Heart right ventricle (tissue), 16 donors: ENCODE data around the gene IFI27. TPM values are rescaled to one million over a fixed set of nuclear protein-coding genes. Genes with fewer than 3 reads are reported as not detected.

Experiments used
- ATAC-seq, 8 donors: fragments of 200-7000 bp; cut with Tn5 transposase; one replicate each; pipeline ENCODE4 v1.9.1; 2020; ENCODE audit warnings: mild to moderate bottlenecking in 8 of 8, moderate library complexity in 8 of 8, moderate number of reproducible peaks in 1 of 8
- DNase-seq, 2 donors: peaks; one replicate each; pipeline ENCODE4 v3.0.0-alpha.2; 2020
- H3K27ac ChIP-seq, 10 donors: fragments of 200-600 bp; sonication (generic) in 2 of 10; one replicate each; pipeline versions ENCODE4 v1.5.0 to v1.8.0; 2020 to 2022; ENCODE audit warnings: mild to moderate bottlenecking in 3 of 10
- H3K27me3 ChIP-seq, 7 donors: fragments of 200-600 bp; one replicate each; pipeline ENCODE4 v1.8.0; 2021 to 2022; ENCODE audit warnings: mild to moderate bottlenecking in 2 of 7
- H3K36me3 ChIP-seq, 9 donors: fragments of 200-600 bp; sonication (generic) in 1 of 9; one replicate each; pipeline versions ENCODE4 v1.5.0 to v1.8.0; 2020 to 2022; ENCODE audit warnings: mild to moderate bottlenecking in 2 of 9
- H3K4me1 ChIP-seq, 9 donors: fragments of 200-600 bp; sonication (generic) in 1 of 9; one replicate each; pipeline versions ENCODE4 v1.5.0 to v1.8.0; 2020 to 2022; ENCODE audit warnings: mild to moderate bottlenecking in 4 of 9
- H3K4me3 ChIP-seq, 10 donors: fragments of 200-600 bp; sonication (generic) in 2 of 10; one replicate each; pipeline versions ENCODE4 v1.5.0 to v1.8.0; 2020 to 2022; ENCODE audit warnings: mild to moderate bottlenecking in 7 of 10, moderate library complexity in 2 of 10
- H3K9me3 ChIP-seq, 11 donors: fragments of 200-600 bp in 10 of 11; sonication (generic) in 2 of 11; one replicate each; pipeline versions ENCODE4 v1.5.0 to v1.8.0; 2013 to 2022; ENCODE audit warnings: mild to moderate bottlenecking in 2 of 11, control low read depth in 1 of 11, moderate library complexity in 1 of 11
- CTCF ChIP-seq, 9 donors: fragments of 200-600 bp; sonication (generic) in 2 of 9; IDR thresholded peaks; one replicate each; pipeline versions ENCODE4 v1.5.0 to v1.8.0; 2021 to 2022; ENCODE audit warnings: antibody characterized with exemption in 9 of 9, mild to moderate bottlenecking in 5 of 9, moderate library complexity in 1 of 9
- WGBS, 2 donors: extraction: QIAGEN DNeasy Blood & Tissue Kit; methylation state at CpG; one replicate each; pipeline ENCODE4 v1.1.7; 2013; ENCODE audit warnings: inconsistent platforms in 1 of 2; 5-methylcytosine and 5-hydroxymethylcytosine counted together
- intact Hi-C, 10 donors: fragments of 100-400 bp; cut with DNase I; formaldehyde crosslinking; loops; one replicate each; pipeline versions ENCODE4 v1.11.1 to v1.14.2; 2022
- polyA plus RNA-seq, 2 donors: library from polyadenylated mRNA; stranded (reverse); fragments of 200-250 nt; gene quantifications; one replicate each; pipeline ENCODE4 v1.2.3, GENCODE V29; 2013
- total RNA-seq, 10 donors: library from RNA; stranded (reverse); fragmentation: NEBNext Ultra II Directional in 3 of 10; extraction: Animal tissue kit (Norgen Biotek cat#: 25700) in 3 of 10; gene quantifications; one replicate each; pipeline versions ENCODE4 v1.2.1 to v1.2.4, GENCODE V29; 2021 to 2023
- donor health status: Arrhythmogenic right ventricular cardiomyopathy.
- donor health status: ischemic (EF 13 %, LVEDD 7.1; RV severe dilation, severe dysfunction).
- donor health status: healthy with polysubstance abuse.
- donor health status: DM: no; HTN: yes; CAD: no.
- donor health status: DM: no; HTN: no; CAD: no.
- donor health status: ischemic (EF 25% LVEDD 6.9; RV normal size, moderate dysfunction).
- donor health status: ischemic (EF 25% LVEDD 5.7; RV mildly dilated, moderate dysfunction).
- donor health status: healthy.
- donor health status: DM: yes; HTN: yes; CAD: no.
- donor health status: Ischemic cardiomyopathy.
- donor health status: ischemic (EF 35%, LVEDD 5.7; RV mildly dilated, moderate dysfunction).
- donor health status: nonischemic (EF 11% LVEDD 7.7; RV severe dilation, severe dysfunction).
- donor health status: DM: yes; HTN: yes; CAD: no.
- donor health status: PGD.
- donor health status: ischemic (EF 29% LVEDD 5.4; RV normal size, mild dysfunction).
- donor health status: nonischemic (EF 23%, LVEDD 6.1; RV moderate dilation, normal function).

The IFI27 gene
- total and polyA plus RNA-seq, 12 donors, result 76.5 to 721 (median 174) TPM

GRCh38 chr14:94113908-94114588 is 3.5 kb downstream of the IFI27 start:
- Histone ChIP-seq H3K4me1 (peaks cover 14 to 53% (median 43%) of the 10 kb centered on the region in 9 donors), H3K4me3 (peak overlapping the region in 6 of 10 donors; percentile 58 to 73 (median 68)), H3K9me3 (peaks cover 0 to 4% (median 0%) of the 10 kb centered on the region in 11 donors), H3K27ac (peak overlapping the region in 9 of 10 donors; percentile 42 to 97 (median 87)), H3K27me3 (no peaks in the 10 kb centered on the region), H3K36me3 (peaks cover 0 to 14% (median 0%) of the 10 kb centered on the region in 9 donors)
- intact Hi-C loops, result no loop called here
- 66 to 68% methylated on average over 5 of the region's 5 CpGs for WGBS, 2 donors
- DNase-seq (no peak), ATAC-seq (no peak)
- TF ChIP-seq CTCF (IDR thresholded peaks at IDR 0.05), result no peak

DNA sequence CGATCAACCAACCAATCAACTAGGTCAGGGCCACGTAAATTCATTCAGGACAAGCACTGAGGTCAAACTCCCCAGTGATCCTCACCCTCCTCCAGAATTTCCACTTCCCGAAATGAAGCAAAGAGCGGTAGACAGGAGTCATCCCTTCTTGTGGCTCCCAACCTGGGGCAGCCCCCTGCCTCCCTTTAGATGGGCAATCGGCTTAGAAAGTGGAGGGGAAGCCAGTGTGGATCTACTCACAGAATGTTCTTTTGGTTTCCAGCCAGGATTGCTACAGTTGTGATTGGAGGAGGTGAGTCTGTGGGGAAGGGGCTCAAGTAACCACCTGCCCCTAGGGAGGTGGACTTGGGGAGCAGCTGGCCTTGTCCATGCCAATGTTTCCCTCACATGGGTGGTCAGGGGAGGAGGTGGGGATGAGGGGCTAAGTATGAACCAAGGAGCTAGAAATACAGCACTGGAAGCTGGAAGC is 4.1 kb downstream of the IFI27 start:
- no peak for ATAC-seq
- no peaks in the 10 kb centered on the region for H3K27me3 ChIP-seq
- DNase-seq, result no peak
- WGBS, 2 donors, result 52 to 71% methylated on average over 5 of the region's 5 CpGs
- peaks cover 0 to 10% (median 4%) of the 10 kb centered on the region in 11 donors for H3K9me3 ChIP-seq
- peak overlapping the region in 9 of 10 donors; percentile 20 to 97 (median 87) for H3K27ac ChIP-seq
- peaks cover 14 to 48% (median 40%) of the 10 kb centered on the region in 9 donors for H3K4me1 ChIP-seq
- intact Hi-C loops, result no loop called here
- no peak for TF ChIP-seq CTCF (IDR thresholded peaks at IDR 0.05)
- peak overlapping the region in 6 of 10 donors; percentile 3 to 73 (median 66) for H3K4me3 ChIP-seq
- peaks cover 0 to 14% (median 0%) of the 10 kb centered on the region in 9 donors for H3K36me3 ChIP-seq

GRCh38 chr14:94115058-94115591 is 4.6 kb downstream of the IFI27 start:
- Histone ChIP-seq H3K4me3 (peak overlapping the region in 4 of 10 donors; percentile 3 to 73 (median 66)), H3K36me3 (peaks cover 0 to 14% (median 0%) of the 10 kb centered on the region in 9 donors), H3K4me1 (peaks cover 10 to 43% (median 34%) of the 10 kb centered on the region in 9 donors), H3K9me3 (peaks cover 0 to 15% (median 8%) of the 10 kb centered on the region in 11 donors), H3K27ac (peak overlapping the region in 9 of 10 donors; percentile 20 to 97 (median 87)), H3K27me3 (no peaks in the 10 kb centered on the region)
- TF ChIP-seq CTCF (IDR thresholded peaks at IDR 0.05), result no peak
- ATAC-seq (peak in 7 of 8 donors; percentile 21 to 62 (median 48)), DNase-seq (no peak)
- WGBS, 2 donors, result 24% methylated on average over 4 of the region's 4 CpGs
- intact Hi-C loops, result no loop called here

- H3K27ac ChIP-seq, result peak overlapping the region in 8 of 10 donors; percentile 62 to 97 (median 88)
- ATAC-seq (peak in 1 of 8 donors; percentile 23), DNase-seq (no peak)
- WGBS, 2 donors, result 84 to 95% methylated on average over 15 of the region's 15 CpGs
- H3K36me3 ChIP-seq, result peaks cover 0 to 14% (median 0%) of the 10 kb centered on the region in 9 donors
- H3K4me3 ChIP-seq, result no peak overlapping the region
- peaks cover 0 to 20% (median 8%) of the 10 kb centered on the region in 11 donors for H3K9me3 ChIP-seq
- H3K27me3 ChIP-seq, result no peaks in the 10 kb centered on the region
- intact Hi-C loops, result no loop called here
- peaks cover 10 to 38% (median 34%) of the 10 kb centered on the region in 9 donors for H3K4me1 ChIP-seq
- no peak for TF ChIP-seq CTCF (IDR thresholded peaks at IDR 0.05)
Observed at GRCh38 chr14:94115631-94116030, 5.1 kb downstream of the IFI27 start.
